Upper lobe of left lung (tissue), 4 donors: ENCODE data around the gene MTF2.

Experiments
- POLR2A ChIP-seq, 4 donors: fragments of 450-650 bp; IDR thresholded peaks; one replicate each; pipeline ENCODE4 v1.5.1; 2016 to 2017; ENCODE audit warnings: antibody characterized with exemption in 4 of 4, mild to moderate bottlenecking in 2 of 4
- TF ChIP-seq, protein P1 (sequence below), 6 experiments: fragments of 450-650 bp in 4 of 6; fragments of 200-600 bp in 2 of 6; sonication (generic) in 2 of 6; IDR thresholded peaks; one replicate each; pipeline ENCODE4 v1.5.1; 2016 to 2019; ENCODE audit warnings: antibody characterized with exemption in 6 of 6

DNA sequence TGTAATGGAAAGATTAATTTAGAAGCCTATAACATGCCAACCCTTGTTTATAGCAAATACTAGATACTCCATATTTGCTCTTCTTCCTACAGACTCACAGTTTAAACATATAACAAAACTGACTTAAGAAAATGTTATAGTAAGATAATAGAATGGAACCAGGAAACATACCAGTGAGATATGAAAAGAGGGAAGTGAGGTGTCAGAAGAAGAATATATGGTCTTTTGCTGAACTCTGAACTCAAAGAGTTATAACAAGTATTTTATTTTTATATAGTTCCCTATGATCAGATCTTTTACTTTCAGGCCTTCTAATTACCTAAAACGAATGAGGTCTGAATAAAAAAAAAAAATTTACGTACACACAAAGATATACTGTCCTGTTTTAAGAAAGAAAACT lies 80.3 kb downstream of the MTF2 start:
- TF ChIP-seq, protein P1, sequence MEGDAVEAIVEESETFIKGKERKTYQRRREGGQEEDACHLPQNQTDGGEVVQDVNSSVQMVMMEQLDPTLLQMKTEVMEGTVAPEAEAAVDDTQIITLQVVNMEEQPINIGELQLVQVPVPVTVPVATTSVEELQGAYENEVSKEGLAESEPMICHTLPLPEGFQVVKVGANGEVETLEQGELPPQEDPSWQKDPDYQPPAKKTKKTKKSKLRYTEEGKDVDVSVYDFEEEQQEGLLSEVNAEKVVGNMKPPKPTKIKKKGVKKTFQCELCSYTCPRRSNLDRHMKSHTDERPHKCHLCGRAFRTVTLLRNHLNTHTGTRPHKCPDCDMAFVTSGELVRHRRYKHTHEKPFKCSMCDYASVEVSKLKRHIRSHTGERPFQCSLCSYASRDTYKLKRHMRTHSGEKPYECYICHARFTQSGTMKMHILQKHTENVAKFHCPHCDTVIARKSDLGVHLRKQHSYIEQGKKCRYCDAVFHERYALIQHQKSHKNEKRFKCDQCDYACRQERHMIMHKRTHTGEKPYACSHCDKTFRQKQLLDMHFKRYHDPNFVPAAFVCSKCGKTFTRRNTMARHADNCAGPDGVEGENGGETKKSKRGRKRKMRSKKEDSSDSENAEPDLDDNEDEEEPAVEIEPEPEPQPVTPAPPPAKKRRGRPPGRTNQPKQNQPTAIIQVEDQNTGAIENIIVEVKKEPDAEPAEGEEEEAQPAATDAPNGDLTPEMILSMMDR (IDR thresholded peaks at IDR 0.05) = no peak
- TF ChIP-seq POLR2A (IDR thresholded peaks at IDR 0.05) = no peak
